Thymus (tissue), 11 donors: Measurements from ENCODE around the gene CSF1R. TPM values are rescaled to one million over a fixed set of nuclear protein-coding genes. Genes with fewer than 3 reads are reported as not detected.

Source experiments
- DNase-seq, 9 donors: peaks; one replicate each; pipeline ENCODE4 v3.0.0-alpha.2; 2013; ENCODE audit warnings: low spot score in 9 of 9, low read depth in 6 of 9, missing footprints in 1 of 9
- H3K27ac ChIP-seq, 2 donors: one replicate each; pipeline ENCODE4 v1.5.1; 2013; ENCODE audit warnings: control low read depth in 1 of 2, low read depth in 1 of 2, low read length in 1 of 2, mild to moderate bottlenecking in 1 of 2, moderate library complexity in 1 of 2
- H3K27me3 ChIP-seq, 2 donors: one replicate each; pipeline ENCODE4 v1.5.1; 2013; ENCODE audit warnings: low read length in 1 of 2; ENCODE audit not compliant: control insufficient read depth in 2 of 2, insufficient read depth in 1 of 2
- H3K36me3 ChIP-seq, 2 donors: one replicate each; pipeline ENCODE4 v1.5.1; 2013; ENCODE audit warnings: low read length in 1 of 2, mild to moderate bottlenecking in 1 of 2, moderate library complexity in 1 of 2; ENCODE audit not compliant: control insufficient read depth in 2 of 2, insufficient read depth in 2 of 2
- H3K4me1 ChIP-seq, 2 donors: one replicate each; pipeline ENCODE4 v1.5.1; 2013; ENCODE audit warnings: low read length in 2 of 2; ENCODE audit not compliant: control insufficient read depth in 2 of 2, insufficient read depth in 2 of 2
- H3K4me3 ChIP-seq, 2 donors: one replicate each; pipeline ENCODE4 v1.5.1; 2013; ENCODE audit warnings: low read length in 2 of 2, control low read depth in 1 of 2, mild to moderate bottlenecking in 1 of 2
- H3K9me3 ChIP-seq, 2 donors: one replicate each; pipeline ENCODE4 v1.5.1; 2013; ENCODE audit warnings: low read length in 1 of 2, mild to moderate bottlenecking in 1 of 2; ENCODE audit not compliant: control insufficient read depth in 2 of 2, insufficient read depth in 1 of 2
- WGBS: extraction: QIAGEN DNeasy Blood & Tissue Kit; methylation state at CpG from one replicate; pipeline ENCODE4 v1.1.7; 2013; 5-methylcytosine and 5-hydroxymethylcytosine counted together
- polyA plus RNA-seq: library from polyadenylated mRNA; stranded (reverse); fragments of 200-250 nt; gene quantifications from one replicate; pipeline ENCODE4 v1.2.3, GENCODE V29; 2013
- total RNA-seq: library from RNA; stranded (reverse); fragments of 120-200 nt; gene quantifications from one replicate; pipeline ENCODE4 v1.2.4, GENCODE V29; 2013
- donor health status: healthy.

The CSF1R gene
- total and polyA plus RNA-seq, 2 donors: 7.3 to 7.6 TPM

- no peak overlapping the region for H3K4me3 ChIP-seq
- no peak for DNase-seq
- peaks cover 0 to under 1% of the 10 kb centered on the region in 2 donors for H3K9me3 ChIP-seq
- H3K4me1 ChIP-seq: peaks cover 0 to 13% of the 10 kb centered on the region in 2 donors
- H3K27ac ChIP-seq: no peak overlapping the region
- no peaks in the 10 kb centered on the region for H3K27me3 ChIP-seq
- H3K36me3 ChIP-seq: no peaks in the 10 kb centered on the region
- WGBS: 98% methylated on average over 6 of the region's 6 CpGs
These were observed 18.3 kb downstream of the CSF1R start for GRCh38 chr5:150068071-150068470.

GRCh38 chr5:150067405-150067960, 18.9 kb downstream of the CSF1R start:
- no peaks in the 10 kb centered on the region for H3K27me3 ChIP-seq
- WGBS: 93% methylated on average over 6 of the region's 6 CpGs
- H3K4me3 ChIP-seq: no peak overlapping the region
- H3K36me3 ChIP-seq: no peaks in the 10 kb centered on the region
- no peaks in the 10 kb centered on the region for H3K9me3 ChIP-seq
- no peak for DNase-seq
- no peak overlapping the region for H3K27ac ChIP-seq
- H3K4me1 ChIP-seq: peaks cover 0 to 13% of the 10 kb centered on the region in 2 donors

GRCh38 chr5:150066901-150067396, 19.4 kb downstream of the CSF1R start:
- Histone ChIP-seq H3K27me3 (no peaks in the 10 kb centered on the region), H3K4me3 (no peak overlapping the region), H3K9me3 (no peaks in the 10 kb centered on the region), H3K4me1 (peaks cover 0 to 13% of the 10 kb centered on the region in 2 donors), H3K27ac (no peak overlapping the region), H3K36me3 (no peaks in the 10 kb centered on the region)
- 93% methylated on average over 2 of the region's 2 CpGs for WGBS
- DNase-seq: no peak

GRCh38 chr5:150066436-150066835, 19.9 kb downstream of the CSF1R start:
- H3K27me3 ChIP-seq: no peaks in the 10 kb centered on the region

GRCh38 chr5:150065886-150066285, 20.5 kb downstream of the CSF1R start:
- H3K9me3 ChIP-seq: no peaks in the 10 kb centered on the region
- no peaks in the 10 kb centered on the region for H3K36me3 ChIP-seq
- WGBS: 82% methylated on average over 10 of the region's 10 CpGs
- H3K27ac ChIP-seq: no peak overlapping the region
- H3K4me3 ChIP-seq: no peak overlapping the region
- H3K4me1 ChIP-seq: peaks cover 0 to 13% of the 10 kb centered on the region in 2 donors
- no peaks in the 10 kb centered on the region for H3K27me3 ChIP-seq
- no peak for DNase-seq

More at GRCh38 chr5:150066436-150066835, 19.9 kb downstream of the CSF1R start:
- WGBS: 97% methylated on average over 5 of the region's 5 CpGs
- no peak for DNase-seq
- Histone ChIP-seq H3K4me1 (peaks cover 0 to 13% of the 10 kb centered on the region in 2 donors), H3K4me3 (no peak overlapping the region), H3K9me3 (no peaks in the 10 kb centered on the region), H3K27ac (no peak overlapping the region), H3K36me3 (no peaks in the 10 kb centered on the region)

GRCh38 chr5:150065346-150065745, 21.0 kb downstream of the CSF1R start:
- no peak for DNase-seq
- no peak overlapping the region for H3K27ac ChIP-seq
- WGBS: 90% methylated on average over 6 of the region's 6 CpGs

GRCh38 chr5:150064681-150065220, 21.6 kb downstream of the CSF1R start:
- Histone ChIP-seq H3K4me3 (no peak overlapping the region), H3K4me1 (peaks cover 0 to 13% of the 10 kb centered on the region in 2 donors), H3K27ac (no peak overlapping the region), H3K36me3 (no peaks in the 10 kb centered on the region), H3K27me3 (no peaks in the 10 kb centered on the region), H3K9me3 (no peaks in the 10 kb centered on the region)
- DNase-seq: no peak
- 93% methylated on average over 7 of the region's 7 CpGs for WGBS

More at GRCh38 chr5:150065346-150065745, 21.0 kb downstream of the CSF1R start:
- Histone ChIP-seq H3K4me1 (peaks cover 0 to 13% of the 10 kb centered on the region in 2 donors), H3K36me3 (no peaks in the 10 kb centered on the region), H3K9me3 (no peaks in the 10 kb centered on the region), H3K27me3 (no peaks in the 10 kb centered on the region), H3K4me3 (no peak overlapping the region)

GRCh38 chr5:150063638-150064037, 22.7 kb downstream of the CSF1R start:
- Histone ChIP-seq H3K4me1 (peaks cover 0 to 13% of the 10 kb centered on the region in 2 donors), H3K36me3 (no peaks in the 10 kb centered on the region), H3K27ac (no peak overlapping the region), H3K4me3 (no peak overlapping the region), H3K9me3 (no peaks in the 10 kb centered on the region), H3K27me3 (no peaks in the 10 kb centered on the region)
- DNase-seq: no peak
- WGBS: 92% methylated on average over 5 of the region's 5 CpGs

- peaks cover 0 to 7% of the 10 kb centered on the region in 2 donors for H3K4me1 ChIP-seq
- no peak for DNase-seq
- 72% methylated on average over 2 of the region's 2 CpGs for WGBS
These were observed 24.0 kb downstream of the CSF1R start for GRCh38 chr5:150062216-150062922.

More at GRCh38 chr5:150062216-150062922, 24.0 kb downstream of the CSF1R start:
- H3K4me3 ChIP-seq: no peak overlapping the region
- H3K9me3 ChIP-seq: no peaks in the 10 kb centered on the region
- H3K27ac ChIP-seq: no peak overlapping the region
- no peaks in the 10 kb centered on the region for H3K27me3 ChIP-seq
- no peaks in the 10 kb centered on the region for H3K36me3 ChIP-seq
